ENCODE results near the gene LAMP2.

Gene LAMP2

DNA sequence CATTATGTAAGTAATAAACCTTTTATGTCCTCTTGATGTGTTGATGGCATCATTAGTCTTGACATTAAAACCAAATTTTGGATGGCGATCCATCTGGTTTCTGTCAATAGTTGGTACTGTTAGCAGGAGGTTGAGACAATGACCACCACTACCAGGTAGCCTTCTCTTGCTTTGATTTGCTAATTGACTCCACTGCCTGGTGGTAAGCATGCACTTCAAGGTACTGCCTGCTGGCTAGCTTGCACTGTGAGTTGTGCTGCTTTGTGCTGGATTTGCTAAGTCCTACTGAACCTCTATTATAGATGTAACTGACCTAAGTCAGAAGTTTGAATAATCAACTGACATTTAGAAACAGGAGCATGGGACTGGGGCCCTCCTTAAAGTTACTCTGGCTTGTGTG is 60.9 kb downstream of the LAMP2 start:
- no peak overlapping the region for H3K4me3 ChIP-seq (ENCODE audit: low read depth, low read length)
- DNase-seq (ENCODE audit: low read depth, low spot score): no peak
- in situ Hi-C loops (cut with HindIII; ENCODE audit: low sequenced_read_pairs): no loop called here
- no peak for TF ChIP-seq CTCF (IDR thresholded peaks at IDR 0.05; ENCODE audit: low read depth, low read length)

- H3K4me3 ChIP-seq (ENCODE audit: low read depth, low read length): no peak overlapping the region
- no peak for TF ChIP-seq CTCF (IDR thresholded peaks at IDR 0.05; ENCODE audit: low read depth, low read length)
- in situ Hi-C loops (cut with HindIII; ENCODE audit: low sequenced_read_pairs): no loop called here
- no peak for DNase-seq (ENCODE audit: low read depth, low spot score)
Measured at GRCh38 chrX:120406638-120407037, 62.5 kb downstream of the LAMP2 start.

DNA sequence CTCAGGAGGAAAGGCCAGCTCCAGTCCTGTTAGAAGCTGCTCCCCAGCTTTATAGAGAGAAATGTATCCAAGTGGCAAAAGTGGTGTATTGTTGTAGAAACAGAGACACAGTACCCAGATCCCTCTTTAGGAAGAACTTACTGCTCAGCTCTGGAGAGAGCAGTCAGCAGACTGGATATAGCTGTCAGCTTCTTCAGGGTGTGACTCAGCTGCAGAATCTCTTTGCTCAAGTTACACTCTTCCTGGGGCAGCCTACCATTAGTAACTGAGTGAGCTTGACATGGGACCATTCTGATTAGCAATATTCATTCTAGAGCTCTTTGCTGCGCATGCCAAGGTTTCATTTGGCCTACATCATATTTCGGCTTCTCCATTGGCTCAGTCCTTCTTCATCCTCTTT is 66.7 kb downstream of the LAMP2 start:
- in situ Hi-C loops (cut with HindIII; ENCODE audit: low sequenced_read_pairs): no loop called here
- no peak overlapping the region for H3K4me3 ChIP-seq (ENCODE audit: low read depth, low read length)
- no peak for DNase-seq (ENCODE audit: low read depth, low spot score)
- no peak for TF ChIP-seq CTCF (IDR thresholded peaks at IDR 0.05; ENCODE audit: low read depth, low read length)

DNA sequence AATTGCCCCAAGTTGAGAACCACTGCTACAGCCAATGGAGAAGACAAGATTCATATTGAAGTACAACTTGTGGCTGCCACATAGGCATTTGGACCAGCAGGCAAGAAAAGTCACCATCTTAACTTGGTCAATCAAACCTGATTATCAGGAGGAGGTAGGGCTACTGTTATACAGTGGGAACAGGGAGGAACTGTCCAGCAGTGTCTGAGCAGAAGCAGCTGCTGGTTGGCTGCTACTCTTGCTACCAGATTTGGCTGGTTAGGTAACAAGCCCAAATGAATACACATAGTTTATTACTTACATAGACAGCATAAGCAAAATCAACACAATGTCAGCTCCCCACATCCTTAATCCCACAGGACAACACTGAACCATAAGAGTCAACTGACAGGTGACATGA is 67.8 kb downstream of the LAMP2 start:
- no peak for DNase-seq (ENCODE audit: low read depth, low spot score)
- H3K4me3 ChIP-seq (ENCODE audit: low read depth, low read length): no peak overlapping the region
- no peak for TF ChIP-seq CTCF (IDR thresholded peaks at IDR 0.05; ENCODE audit: low read depth, low read length)
- in situ Hi-C loops (cut with HindIII; ENCODE audit: low sequenced_read_pairs): no loop called here

- no peak overlapping the region for H3K4me3 ChIP-seq (ENCODE audit: low read depth, low read length)
- in situ Hi-C loops (cut with HindIII; ENCODE audit: low sequenced_read_pairs): no loop called here
- peak; percentile 5 for DNase-seq (ENCODE audit: low read depth, low spot score)
- peak; percentile 37 for TF ChIP-seq CTCF (IDR thresholded peaks at IDR 0.05; ENCODE audit: low read depth, low read length)
Measured at GRCh38 chrX:120380699-120381098, 88.4 kb downstream of the LAMP2 start.

DNA sequence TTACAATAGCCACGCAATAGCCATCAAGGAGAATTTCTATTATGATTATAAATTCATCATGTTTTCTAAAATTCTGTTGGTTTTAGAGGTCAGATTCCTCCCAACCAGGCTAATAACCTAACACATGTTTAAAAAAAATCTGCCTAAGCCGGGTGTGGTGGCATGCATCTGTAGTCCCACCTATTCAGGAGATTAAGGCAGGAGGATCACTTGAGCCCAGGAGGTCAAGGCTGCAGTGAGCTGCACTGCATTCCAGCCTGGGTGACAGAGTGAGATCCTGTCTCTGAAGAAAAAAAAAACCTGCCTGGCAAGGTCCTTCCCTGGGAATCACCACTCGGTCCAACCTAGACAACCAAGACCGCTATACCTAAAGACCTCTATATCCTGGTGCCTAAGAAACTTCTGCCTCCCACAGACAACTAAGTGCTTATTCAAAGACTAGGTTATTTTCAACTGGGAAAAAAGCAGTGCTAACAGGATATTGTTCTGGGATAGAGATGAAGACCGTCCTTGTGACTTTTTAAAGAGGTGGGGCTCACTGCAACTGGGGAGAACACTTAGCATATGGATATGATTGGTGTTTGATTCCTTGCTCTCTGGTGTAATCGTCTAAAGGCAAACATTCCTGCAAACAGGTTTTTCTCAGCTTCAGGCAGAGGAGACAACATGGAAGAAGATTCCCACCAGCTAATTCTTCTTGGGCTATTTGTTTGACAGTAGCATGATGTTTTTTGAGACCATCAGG is 89.0 kb downstream of the LAMP2 start:
- DNase-seq (ENCODE audit: low read depth, low spot score): no peak
- TF ChIP-seq CTCF (IDR thresholded peaks at IDR 0.05; ENCODE audit: low read depth, low read length): no peak
- in situ Hi-C loops (cut with HindIII; ENCODE audit: low sequenced_read_pairs): no loop called here
- H3K4me3 ChIP-seq (ENCODE audit: low read depth, low read length): no peak overlapping the region

Measured in astrocyte of the spinal cord (primary cell).